HG03175 (cell line): ENCODE data around the gene CTSW.

ENCODE experiments used
- ATAC-seq: cut with Tn5 transposase; IDR thresholded peaks from one replicate; pipeline ENCODE4 v1.9.1; 2021; ENCODE audit warnings: mild to moderate bottlenecking, moderate library complexity; ENCODE audit not compliant: unreplicated experiment

The CTSW gene

GRCh38 chr11:65900125-65900898, 20.7 kb downstream of the CTSW start, which contains the start of gene FOSL1:
FOSL1 (minus strand) TSS chr11:65900388; CDS start chr11:65900339, 49 bp downstream.
- peak; percentile 78 for ATAC-seq

- ATAC-seq, result no peak
These were observed 21.2 kb downstream of the CTSW start for GRCh38 chr11:65900899-65901180.

- ATAC-seq, result no peak
These were observed 23.4 kb downstream of the CTSW start for GRCh38 chr11:65903068-65903481.

- ATAC-seq, result no peak
These were observed 24.1 kb downstream of the CTSW start for GRCh38 chr11:65903715-65904114.

- ATAC-seq, result no peak
These were observed 27.0 kb downstream of the CTSW start for GRCh38 chr11:65906602-65907001.

GRCh38 chr11:65907878-65908277, 28.2 kb downstream of the CTSW start:
- no peak for ATAC-seq

GRCh38 chr11:65911682-65912568, 32.3 kb downstream of the CTSW start:
- ATAC-seq, result no peak

GRCh38 chr11:65912845-65913244, 33.2 kb downstream of the CTSW start:
- ATAC-seq, result no peak

GRCh38 chr11:65915101-65915820, 35.6 kb downstream of the CTSW start:
- ATAC-seq, result no peak

- no peak for ATAC-seq
These were observed 36.2 kb downstream of the CTSW start for GRCh38 chr11:65915821-65916251.

GRCh38 chr11:65916391-65916790, 36.8 kb downstream of the CTSW start:
- no peak for ATAC-seq

GRCh38 chr11:65917077-65917433, 37.4 kb downstream of the CTSW start:
- no peak for ATAC-seq

- no peak for ATAC-seq
These were observed 38.0 kb downstream of the CTSW start for GRCh38 chr11:65917434-65918210.

- ATAC-seq, result peak; percentile 69
These were observed 38.8 kb downstream of the CTSW start, which contains the start of gene C11orf68 for GRCh38 chr11:65918211-65919140. C11orf68 (minus strand) TSS chr11:65919062; CDS start chr11:65919031, 31 bp downstream.

- ATAC-seq, result peak; percentile 82
These were observed 39.5 kb downstream of the CTSW start, which contains the start of gene DRAP1 for GRCh38 chr11:65919141-65919572. DRAP1 (plus strand) TSS chr11:65919426; CDS start chr11:65919502, 76 bp downstream.

- peak; percentile 39 for ATAC-seq
These were observed 40.1 kb downstream of the CTSW start for GRCh38 chr11:65919573-65920371.

GRCh38 chr11:65920372-65920802, 40.8 kb downstream of the CTSW start:
- no peak for ATAC-seq

GRCh38 chr11:65921033-65921555, 41.5 kb downstream of the CTSW start:
- no peak for ATAC-seq
